ENCODE measurements around the gene ANAPC15. TPM values are rescaled to one million over a fixed set of nuclear protein-coding genes. Genes with fewer than 3 reads are reported as not detected.

The ANAPC15 gene
- total RNA-seq, 6 experiments from 2014 or later: 83.0 to 119 (median 95.8) TPM

GRCh38 chr11:72132646-72133045 is 20.2 kb upstream of the ANAPC15 start:
- H3K36me3 Mint-ChIP-seq (ENCODE audit: low read depth): peaks cover 31% of the 10 kb centered on the region
- no peak overlapping the region for H3K4me3 Mint-ChIP-seq
- H3K27me3 Mint-ChIP-seq (ENCODE audit: insufficient read depth): no peaks in the 10 kb centered on the region; the same call in 1 of the 2 replicates
- H3K4me1 Mint-ChIP-seq (ENCODE audit: low read depth): peaks cover 33% of the 10 kb centered on the region
- H3K27ac Mint-ChIP-seq: no peak overlapping the region
- TF ChIP-seq, protein P1, sequence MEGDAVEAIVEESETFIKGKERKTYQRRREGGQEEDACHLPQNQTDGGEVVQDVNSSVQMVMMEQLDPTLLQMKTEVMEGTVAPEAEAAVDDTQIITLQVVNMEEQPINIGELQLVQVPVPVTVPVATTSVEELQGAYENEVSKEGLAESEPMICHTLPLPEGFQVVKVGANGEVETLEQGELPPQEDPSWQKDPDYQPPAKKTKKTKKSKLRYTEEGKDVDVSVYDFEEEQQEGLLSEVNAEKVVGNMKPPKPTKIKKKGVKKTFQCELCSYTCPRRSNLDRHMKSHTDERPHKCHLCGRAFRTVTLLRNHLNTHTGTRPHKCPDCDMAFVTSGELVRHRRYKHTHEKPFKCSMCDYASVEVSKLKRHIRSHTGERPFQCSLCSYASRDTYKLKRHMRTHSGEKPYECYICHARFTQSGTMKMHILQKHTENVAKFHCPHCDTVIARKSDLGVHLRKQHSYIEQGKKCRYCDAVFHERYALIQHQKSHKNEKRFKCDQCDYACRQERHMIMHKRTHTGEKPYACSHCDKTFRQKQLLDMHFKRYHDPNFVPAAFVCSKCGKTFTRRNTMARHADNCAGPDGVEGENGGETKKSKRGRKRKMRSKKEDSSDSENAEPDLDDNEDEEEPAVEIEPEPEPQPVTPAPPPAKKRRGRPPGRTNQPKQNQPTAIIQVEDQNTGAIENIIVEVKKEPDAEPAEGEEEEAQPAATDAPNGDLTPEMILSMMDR (IDR thresholded peaks at IDR 0.05): no peak
- H3K9me3 Mint-ChIP-seq: peaks cover 29% of the 10 kb centered on the region
- no peak for DNase-seq

DNA sequence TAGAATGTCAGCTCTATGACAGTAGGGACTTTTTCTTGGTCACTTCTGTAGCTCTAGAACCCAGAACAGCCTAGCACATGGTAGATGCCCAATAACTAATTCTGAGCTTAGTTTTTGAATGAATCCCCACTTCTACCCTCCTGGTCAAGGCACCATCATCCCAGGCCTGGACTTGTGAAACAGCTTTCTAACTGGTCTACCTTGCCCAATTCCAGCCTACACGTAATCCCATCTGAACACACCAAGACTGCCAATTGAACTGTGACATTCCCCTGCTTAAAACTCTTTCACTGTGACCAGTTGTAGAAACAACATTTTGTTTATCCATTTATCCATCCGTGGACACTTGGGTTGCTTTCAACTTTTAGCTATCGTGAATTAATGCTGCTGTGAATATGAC is 16.9 kb upstream of the ANAPC15 start:
- Mint-ChIP-seq H3K27ac (no peak overlapping the region), H3K4me1 (ENCODE audit: low read depth) (peaks cover 12% of the 10 kb centered on the region), H3K9me3 (peaks cover 29% of the 10 kb centered on the region), H3K4me3 (no peak overlapping the region), H3K36me3 (ENCODE audit: low read depth) (peaks cover 34% of the 10 kb centered on the region), H3K27me3 (ENCODE audit: insufficient read depth) (no peaks in the 10 kb centered on the region)
- DNase-seq: no peak
- TF ChIP-seq, protein P1 (IDR thresholded peaks at IDR 0.05): no peak

GRCh38 chr11:72127923-72128322 is 15.4 kb upstream of the ANAPC15 start:
- H3K4me1 Mint-ChIP-seq (ENCODE audit: low read depth): peaks cover 14% of the 10 kb centered on the region
- H3K36me3 Mint-ChIP-seq (ENCODE audit: low read depth): peaks cover 37% of the 10 kb centered on the region
- H3K9me3 Mint-ChIP-seq: peaks cover 30% of the 10 kb centered on the region
- no peak for DNase-seq
- H3K27ac Mint-ChIP-seq: no peak overlapping the region
- TF ChIP-seq, protein P1 (IDR thresholded peaks at IDR 0.05): no peak
- H3K4me3 Mint-ChIP-seq: no peak overlapping the region
- H3K27me3 Mint-ChIP-seq (ENCODE audit: insufficient read depth): no peaks in the 10 kb centered on the region

DNA sequence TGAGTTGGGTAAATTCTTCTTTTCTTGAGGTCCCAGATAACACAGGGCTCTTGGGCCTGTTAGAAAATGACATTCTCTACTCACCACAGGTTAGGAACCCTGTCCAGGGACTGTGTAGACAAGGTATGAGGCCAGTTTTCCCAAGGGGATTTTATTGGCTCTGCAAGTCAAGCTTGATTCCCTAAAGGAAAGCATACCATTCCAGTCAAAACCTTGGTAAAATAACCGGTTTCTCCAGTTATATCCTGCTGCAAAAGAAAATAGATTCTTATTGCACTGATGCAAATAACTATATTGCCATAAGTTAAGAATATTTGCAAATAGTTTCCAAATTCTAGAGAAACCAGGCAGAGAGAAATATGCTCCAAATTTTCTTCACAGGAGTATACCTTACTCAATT is 13.5 kb upstream of the ANAPC15 start:
- H3K27me3 Mint-ChIP-seq (ENCODE audit: insufficient read depth): no peaks in the 10 kb centered on the region; the same call in 1 of the 2 replicates
- TF ChIP-seq, protein P1 (IDR thresholded peaks at IDR 0.05): no peak
- H3K4me1 Mint-ChIP-seq (ENCODE audit: low read depth): peaks cover 19% of the 10 kb centered on the region
- no peak for DNase-seq
- H3K9me3 Mint-ChIP-seq: peaks cover 30% of the 10 kb centered on the region
- peaks cover 37% of the 10 kb centered on the region for H3K36me3 Mint-ChIP-seq (ENCODE audit: low read depth)
- H3K27ac Mint-ChIP-seq: no peak overlapping the region
- H3K4me3 Mint-ChIP-seq: no peak overlapping the region

- peaks cover 27% of the 10 kb centered on the region for H3K9me3 Mint-ChIP-seq
- DNase-seq: no peak
- no peak overlapping the region for H3K4me3 Mint-ChIP-seq
- no peak overlapping the region for H3K27ac Mint-ChIP-seq
- peaks cover 29% of the 10 kb centered on the region for H3K36me3 Mint-ChIP-seq (ENCODE audit: low read depth)
- no peaks in the 10 kb centered on the region; the same call in 1 of the 2 replicates for H3K27me3 Mint-ChIP-seq (ENCODE audit: insufficient read depth)
- H3K4me1 Mint-ChIP-seq (ENCODE audit: low read depth): peaks cover 21% of the 10 kb centered on the region
- TF ChIP-seq, protein P1 (IDR thresholded peaks at IDR 0.05): no peak
These were observed 11.6 kb upstream of the ANAPC15 start for GRCh38 chr11:72124046-72124445.

Measured in HFFc6 (cell line).